Hindlimb muscle (tissue), 1 donor: ENCODE data around the gene CAMK2A. TPM values are rescaled to one million over a fixed set of nuclear protein-coding genes. Genes with fewer than 3 reads are reported as not detected.
A peak's percentile ranks its signal among the peaks of the same experiment; 100 is the strongest.
"Not testable (repeated sequence)": the region's sequence is repeated elsewhere in the genome, so short reads cannot be mapped to it uniquely, and the experiment has no call there.

Source experiments
- DNase-seq: peaks from one replicate; pipeline ENCODE4 v3.0.0-alpha.2; 2013
- polyA plus RNA-seq: library from polyadenylated mRNA; unstranded; fragments of 120-200 nt; gene quantifications from one replicate; pipeline ENCODE4 v1.2.1, GENCODE V29; 2013; ENCODE audit not compliant: insufficient read length

CAMK2A gene
- polyA plus RNA-seq, 1 donor: 116 TPM

DNA sequence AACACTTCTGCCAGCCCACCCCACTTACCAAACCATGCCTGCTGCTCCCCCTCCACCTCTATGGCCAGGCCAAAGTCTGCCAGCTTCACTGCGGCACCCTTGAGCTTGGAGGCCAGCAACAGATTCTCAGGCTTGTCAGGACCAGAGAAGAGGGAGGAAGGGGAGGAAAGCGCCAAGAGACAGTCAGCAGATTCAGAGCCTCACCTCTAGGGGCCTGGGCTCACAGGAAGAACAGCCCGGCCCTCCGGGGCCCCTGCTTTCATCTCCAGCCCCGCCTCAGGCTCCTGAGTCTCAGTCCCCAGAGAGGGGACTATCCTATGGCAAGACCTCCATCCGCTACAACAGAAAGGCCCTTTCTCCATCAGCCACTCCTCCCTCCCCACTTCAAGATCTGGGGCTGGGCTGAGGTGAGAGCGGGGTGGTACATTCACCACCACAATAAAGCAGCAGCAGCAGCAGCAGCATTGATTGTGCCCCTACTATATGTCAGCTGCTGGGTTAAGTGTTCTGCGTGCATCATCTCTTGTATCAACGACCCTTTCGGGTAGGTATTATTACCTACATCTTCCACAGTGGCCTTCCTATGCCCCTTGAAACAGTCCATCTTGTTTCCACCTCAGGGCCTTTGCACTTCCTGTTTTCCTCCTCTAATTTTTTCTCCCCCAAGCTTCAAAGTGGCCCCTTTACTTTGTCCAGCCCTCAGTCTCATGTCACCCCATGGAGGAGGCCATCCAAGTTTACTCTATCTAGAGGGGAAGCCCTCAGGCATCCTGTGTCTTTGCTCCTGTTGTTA is 36.0 kb downstream of the CAMK2A start:
- DNase-seq: no peak

DNA sequence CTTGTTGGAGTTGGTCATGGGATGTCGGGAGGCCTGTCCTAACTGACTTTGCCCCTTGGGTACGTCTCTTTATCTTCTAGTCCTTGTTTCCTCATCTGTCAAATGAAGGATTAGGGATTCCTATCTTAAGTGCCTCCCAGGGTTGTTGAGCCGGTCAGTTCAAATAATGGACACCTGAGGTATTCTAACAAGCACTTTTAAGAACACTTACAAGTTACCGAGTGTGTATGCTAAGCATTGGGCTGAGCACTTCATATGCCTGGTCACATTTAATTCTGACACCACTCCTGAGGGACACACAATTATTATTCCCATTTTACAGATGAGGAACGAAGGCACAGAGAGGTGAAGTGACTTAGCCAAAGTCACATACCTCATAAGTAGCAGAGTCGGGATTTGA is 37.1 kb downstream of the CAMK2A start:
- DNase-seq: no peak

DNA sequence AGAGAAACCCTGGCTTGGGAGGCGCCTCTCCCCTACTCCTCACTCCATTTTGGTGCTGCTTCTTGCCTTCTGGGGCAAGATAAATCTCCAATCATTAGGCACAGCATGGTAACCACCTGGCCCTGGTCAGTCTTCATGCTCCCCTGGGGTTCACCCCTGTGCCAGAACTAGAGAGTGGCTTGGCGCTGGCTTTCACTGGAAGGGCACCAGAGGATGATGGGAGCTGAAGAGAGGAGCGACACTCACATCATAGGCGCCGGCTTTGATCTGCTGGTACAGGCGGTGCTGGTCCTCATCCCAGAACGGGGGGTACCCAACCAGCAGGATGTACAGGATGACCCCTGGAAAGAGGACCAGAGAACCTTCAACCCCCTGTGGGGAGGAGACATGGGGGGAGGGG is 38.1 kb downstream of the CAMK2A start:
- DNase-seq: no peak

DNA sequence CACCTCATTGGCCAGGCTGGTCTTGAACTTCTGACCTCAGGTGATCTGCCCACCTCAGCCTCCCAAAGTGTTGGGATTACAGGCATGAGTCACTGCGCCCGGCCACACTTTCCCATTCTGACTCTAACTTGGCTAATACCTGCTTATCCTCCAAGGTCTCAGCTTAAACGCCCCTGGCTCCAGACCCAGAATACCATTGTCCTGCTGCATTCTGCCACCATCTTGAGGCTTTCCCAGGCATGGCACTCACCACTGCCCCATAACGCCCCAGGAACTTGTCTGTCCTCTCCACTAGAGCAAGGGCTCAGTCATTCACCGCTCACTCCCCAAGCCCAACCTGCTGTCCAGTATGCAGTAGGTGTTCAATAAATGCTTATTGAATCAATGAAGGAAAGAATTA is 39.8 kb downstream of the CAMK2A start:
- DNase-seq: no peak

DNA sequence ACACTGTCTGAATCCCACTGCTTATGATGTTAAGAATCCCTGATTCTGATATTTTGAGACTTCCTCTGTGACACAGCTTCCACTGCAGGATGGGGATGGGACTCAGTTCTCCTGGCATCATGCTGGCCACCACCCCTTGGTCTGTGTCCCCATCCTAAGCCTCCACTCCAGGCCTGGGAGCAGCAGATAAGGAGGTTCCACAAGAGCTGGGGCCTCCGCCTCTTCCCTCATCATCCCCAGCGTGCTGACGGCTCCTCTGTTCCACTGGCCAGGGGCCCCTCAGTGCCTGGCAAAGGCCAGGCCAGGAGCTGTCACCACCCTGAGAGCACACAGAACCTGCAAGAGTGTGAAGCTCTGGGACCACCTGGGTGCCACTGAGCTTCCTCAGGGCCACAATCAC is 40.6 kb downstream of the CAMK2A start:
- DNase-seq: no peak

DNA sequence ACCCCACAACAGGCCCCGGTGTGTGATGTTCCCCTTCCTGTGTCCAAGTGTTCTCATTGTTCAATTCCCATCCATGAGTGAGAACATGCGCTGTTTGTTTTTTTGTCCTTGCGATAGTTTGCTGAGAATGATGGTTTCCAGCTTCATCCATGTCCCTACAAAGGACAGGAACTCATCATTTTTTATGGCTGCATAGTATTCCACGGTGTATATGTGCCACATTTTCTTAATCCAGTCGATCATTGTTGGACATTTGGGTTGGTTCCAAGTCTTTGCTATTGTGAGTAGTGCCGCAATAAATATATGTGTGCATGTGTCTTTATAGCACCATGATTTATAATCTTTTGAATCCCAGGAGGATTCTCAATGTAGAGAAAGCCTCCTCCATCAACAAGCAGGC is 41.1 kb downstream of the CAMK2A start:
- DNase-seq: not testable (repeated sequence)

DNA sequence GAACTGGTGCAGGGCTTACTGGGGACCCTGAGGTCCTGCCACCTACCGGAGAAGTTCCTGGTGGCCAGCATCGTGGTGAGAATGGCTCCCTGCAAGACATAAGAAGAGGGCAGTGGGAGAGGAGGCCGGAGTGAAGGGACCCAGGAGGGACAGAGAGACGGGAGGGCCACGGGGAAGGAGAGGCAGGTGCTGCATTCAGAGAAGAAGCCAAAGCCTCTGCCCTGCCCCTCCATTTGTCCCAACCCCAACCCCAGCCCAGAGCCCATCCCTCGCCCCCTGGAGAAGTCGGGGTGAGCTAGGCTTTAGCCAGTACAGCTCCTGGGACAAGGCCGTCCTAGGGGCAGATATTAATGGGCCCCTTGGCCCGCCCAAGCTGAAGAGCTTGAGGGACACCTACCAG is 41.8 kb downstream of the CAMK2A start:
- DNase-seq: no peak

DNA sequence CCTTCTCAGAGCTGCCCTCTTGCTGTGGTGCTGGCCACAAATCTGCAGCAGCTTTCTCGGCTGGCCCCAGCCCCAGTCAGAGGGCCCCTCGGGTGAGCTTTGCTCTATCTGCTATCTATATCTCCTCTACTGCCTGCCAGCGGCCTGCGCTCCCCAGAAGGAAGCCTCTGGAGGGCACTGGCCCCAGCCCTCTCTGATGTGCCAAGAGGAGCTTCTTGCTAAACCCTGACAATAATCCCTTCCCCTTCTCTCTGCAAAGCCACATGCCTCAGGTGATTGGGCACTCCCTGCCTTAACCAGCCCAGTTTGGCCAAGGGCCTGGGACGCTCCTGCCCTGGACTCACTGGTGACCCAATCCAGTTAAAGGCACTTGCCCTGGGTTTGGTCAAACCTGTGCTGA is 42.7 kb downstream of the CAMK2A start:
- DNase-seq: no peak

DNA sequence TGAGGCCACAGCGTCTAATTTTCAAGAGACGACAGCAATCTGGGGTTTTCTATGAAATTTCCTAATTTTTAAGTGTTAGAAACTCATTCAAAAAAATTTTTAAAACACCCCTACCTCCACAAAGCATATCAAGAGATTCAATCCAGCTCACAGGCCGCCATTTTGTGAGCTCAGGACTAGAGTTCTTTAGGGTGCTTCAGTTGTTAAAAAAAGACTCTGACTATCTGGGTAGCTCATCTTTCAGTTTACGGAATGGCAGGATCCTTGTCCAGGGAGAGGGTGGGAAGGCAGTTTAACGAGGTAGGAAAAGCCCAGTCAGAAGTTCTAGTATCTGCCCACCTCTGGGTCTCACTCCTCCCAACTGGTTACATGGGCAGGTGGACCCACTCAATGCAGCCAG is 43.1 kb downstream of the CAMK2A start:
- DNase-seq: no peak

DNA sequence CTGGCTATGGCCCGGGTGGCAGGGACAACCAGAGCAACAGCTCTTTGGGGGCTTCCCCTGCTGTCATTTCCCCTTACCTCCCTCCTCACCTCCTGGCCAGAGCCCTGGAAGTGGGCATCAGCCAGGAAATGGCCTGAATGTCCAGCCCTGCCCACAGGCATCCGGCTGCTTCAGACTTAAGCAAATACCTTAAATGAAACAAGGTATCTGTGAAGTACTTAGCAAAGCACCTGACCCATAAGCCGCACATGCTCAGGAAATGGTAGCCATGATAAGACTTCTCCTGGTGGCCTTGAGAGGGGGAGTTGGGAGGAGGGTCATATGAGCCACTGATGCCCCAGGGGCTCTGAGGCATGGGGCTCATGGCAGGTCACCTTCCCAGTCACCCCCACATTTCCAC is 43.8 kb downstream of the CAMK2A start:
- DNase-seq: no peak

DNA sequence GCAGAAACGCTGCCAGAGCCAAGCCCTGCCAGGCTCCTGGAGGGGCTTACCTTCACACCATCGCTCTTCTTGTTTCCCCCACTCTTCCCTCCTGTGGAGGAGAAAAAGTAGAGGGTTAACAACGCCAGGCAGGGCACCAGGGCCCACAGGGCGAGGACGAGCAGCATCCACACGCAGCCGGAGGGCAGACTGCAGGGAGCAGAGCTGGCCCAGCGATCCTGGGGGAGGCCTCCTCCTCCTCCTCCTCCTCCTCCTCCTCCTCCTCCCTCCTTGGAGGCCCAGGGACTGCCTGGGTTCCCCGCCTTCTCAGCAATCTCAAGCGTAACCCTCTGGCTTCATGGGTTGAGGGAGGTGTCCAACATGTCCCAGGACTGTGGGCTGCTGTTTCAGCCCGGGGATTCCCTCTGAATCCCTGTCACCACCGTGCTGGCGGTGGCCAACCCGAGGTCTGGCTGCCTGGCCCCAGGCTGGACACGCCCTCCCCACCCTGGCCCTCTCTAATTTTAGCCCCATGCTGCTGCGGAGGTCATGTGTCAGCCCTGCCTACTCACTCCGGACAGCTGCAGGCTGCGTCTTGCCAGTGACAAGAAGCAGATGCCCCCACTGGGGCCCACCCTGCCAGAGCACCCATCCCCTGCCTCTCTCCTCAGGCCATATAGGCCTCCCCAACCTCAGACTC is 44.3 kb downstream of the CAMK2A start:
- DNase-seq: peak; percentile 37

DNA sequence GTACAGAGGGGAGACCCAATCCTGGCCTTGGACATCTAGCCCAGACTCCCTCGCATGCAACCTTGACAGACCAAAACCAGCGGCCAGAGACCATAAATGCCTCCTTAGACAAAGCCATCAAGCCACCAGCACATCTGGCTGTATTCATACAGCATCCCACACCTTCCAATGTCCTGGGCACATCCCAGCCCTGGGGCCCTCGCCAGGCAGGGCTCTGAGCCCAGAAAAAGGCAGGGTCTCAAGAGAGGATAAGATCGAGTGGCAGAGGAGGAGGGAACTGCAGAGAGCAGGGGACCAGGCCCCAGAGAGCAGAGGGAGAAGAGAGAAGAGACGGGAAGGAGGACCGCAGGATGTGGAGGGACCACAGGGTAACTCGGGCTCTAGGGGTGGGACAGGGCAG is 45.4 kb downstream of the CAMK2A start:
- DNase-seq: no peak

DNA sequence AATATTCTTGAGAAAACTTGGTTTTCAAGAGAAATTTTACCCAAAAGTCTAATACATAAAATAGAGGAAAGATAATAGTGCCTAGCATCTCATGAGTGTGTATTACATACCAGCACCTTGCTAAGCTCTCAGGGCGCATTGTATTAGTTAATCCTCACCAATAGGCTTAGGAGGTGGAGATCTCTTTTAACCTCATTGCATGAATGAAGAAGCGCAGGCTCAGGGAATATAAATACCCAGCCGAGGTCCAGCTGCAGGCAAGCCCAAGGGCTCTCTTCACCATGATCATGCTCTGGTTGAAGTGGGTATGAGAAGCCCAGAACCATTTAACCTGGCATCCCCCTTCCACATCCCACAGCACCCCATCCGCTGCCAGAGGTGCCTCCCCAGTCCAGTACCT is 46.0 kb downstream of the CAMK2A start:
- DNase-seq: no peak

DNA sequence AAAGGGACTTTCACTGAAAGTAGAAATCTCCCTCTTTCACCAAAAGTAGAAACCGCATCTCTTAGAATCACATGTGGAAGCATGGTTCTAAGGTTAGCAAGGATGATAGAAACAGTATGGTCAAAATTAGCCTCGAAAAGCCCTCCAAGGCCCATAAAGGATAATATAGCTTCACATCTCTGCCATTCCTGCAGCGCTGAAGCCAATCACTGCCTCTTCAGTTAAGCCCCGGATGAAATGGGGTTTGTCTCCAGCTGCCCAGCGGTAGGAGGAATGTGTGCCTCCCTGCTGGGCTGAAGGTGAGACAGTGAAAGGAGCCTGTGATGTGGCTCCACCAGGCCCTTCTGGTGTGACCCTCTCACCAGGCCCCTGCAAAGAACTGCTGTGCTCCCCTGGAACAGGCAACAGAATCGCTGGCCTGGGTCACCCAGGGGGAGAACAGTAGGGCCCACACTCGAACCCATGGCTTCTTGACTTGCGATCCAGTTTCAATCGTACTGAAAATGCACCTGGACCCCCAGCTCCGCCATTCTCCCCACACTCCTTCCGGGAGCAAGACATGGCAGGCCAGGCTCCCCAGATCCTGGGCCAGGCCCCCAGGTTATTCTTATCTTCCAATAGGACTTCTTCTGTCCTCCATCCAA is 47.2 kb downstream of the CAMK2A start:
- DNase-seq: no peak

DNA sequence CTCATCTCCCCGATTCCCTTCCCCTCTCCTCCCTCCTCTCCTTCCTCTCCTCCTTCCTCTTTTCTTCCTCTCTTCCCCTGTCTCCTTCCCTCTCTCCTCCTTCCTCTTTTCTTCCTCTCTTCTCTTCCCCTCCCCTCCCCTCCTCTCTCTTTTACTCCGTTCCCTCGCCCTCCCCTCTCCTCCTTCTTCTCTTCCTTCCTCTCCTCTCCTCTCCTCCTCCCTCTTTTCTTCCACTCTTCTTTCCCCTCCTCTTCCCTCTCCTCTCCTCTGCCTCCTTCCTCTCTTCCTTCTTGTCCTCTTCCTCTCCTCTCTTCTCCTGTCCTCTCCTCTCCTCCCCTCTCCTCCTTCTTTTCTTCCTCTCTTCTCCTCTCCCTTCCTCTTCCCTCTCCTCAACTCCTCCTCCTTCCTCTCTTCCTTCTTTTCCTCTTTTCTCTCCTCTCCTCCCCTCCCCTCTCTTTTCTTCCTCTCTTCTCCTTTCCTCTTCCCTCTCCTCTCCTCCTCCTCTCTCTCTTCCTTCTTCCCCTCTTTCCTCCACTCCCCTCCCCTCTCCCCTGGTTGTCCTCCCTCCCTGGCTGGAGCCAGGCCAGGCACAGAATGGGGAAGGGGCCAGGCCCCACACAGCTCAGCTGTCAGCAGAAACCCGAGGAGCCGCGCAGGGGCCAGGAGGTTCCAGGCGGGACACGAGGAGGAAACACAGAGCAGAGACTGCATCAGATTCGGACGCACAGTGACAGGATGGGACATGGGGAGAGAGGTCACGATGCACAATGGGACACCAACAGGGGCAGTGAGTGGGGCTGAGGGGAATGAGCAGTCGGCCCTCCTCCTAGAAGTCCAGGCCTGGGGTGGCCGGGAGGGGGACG is 48.0 kb downstream of the CAMK2A start:
- peak; percentile 25 for DNase-seq

DNA sequence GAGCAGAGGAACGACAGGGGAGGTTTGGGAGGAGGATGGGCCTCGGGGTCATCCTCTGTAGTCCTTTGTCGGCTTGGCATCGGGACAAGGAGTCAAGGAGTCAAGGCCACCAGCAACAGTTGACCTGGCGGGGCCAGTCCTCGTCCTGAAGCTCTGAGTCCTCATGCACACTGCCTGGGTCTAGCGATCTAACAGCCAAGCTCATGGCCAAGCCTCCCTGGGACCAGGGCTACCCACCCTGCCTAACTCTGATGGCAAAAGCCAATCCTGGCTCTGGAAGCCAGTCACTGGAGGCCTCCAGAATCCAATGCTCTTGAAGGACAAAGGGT is 49.8 kb downstream of the CAMK2A start:
- no peak for DNase-seq

DNA sequence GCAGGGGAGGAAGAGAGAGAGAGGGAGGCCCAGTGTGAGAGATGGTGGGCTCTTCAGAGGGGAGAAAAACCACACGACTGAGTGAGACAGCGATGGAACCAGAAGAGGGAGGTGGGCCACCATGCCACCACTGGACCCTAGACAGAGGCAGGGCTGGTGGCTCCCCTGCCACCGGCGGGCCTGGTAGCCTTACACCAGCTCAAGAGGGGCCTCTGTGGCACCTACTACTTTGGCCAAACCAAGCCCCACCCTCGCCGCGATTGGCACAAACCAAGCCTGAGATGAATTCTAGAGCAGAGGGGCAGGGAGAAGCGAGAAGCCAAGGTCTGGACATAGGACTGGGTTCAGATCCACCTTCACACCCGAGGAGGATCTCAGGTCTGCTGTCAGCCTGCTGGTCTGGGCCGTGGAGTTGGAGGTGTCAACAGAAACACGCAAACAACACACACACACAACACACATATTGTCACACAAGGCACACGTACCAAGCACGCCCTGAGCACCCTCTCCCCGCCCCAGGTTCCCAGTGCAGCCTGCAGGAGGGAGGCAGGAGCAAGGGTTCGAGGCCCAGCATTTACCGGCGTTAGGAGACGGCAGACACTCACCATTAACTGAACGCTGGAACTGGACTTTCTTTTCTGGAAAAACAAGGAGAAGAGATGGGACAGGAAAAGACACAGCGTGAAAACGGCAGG is 50.3 kb downstream of the CAMK2A start:
- no peak for DNase-seq

DNA sequence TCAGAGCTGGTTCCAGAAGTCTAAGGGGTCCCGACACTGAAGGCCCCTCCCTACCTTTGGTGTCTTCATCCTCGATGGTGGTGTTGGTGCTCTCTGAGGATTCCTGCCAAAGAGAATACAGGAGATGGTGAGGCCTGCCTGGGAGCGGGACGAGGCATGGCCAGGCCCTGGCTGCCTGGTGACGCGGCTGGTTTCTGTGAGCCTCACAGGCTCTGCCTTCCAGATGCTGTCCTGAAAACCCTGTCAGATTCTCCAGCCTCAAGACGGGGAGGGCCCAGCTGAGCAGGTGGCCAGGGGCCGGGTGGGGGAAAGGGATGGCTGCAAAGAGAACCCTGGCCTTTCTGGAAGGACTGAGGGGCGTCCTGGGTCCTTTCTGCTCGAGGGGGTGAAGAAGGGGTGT is 50.9 kb downstream of the CAMK2A start:
- no peak for DNase-seq

DNA sequence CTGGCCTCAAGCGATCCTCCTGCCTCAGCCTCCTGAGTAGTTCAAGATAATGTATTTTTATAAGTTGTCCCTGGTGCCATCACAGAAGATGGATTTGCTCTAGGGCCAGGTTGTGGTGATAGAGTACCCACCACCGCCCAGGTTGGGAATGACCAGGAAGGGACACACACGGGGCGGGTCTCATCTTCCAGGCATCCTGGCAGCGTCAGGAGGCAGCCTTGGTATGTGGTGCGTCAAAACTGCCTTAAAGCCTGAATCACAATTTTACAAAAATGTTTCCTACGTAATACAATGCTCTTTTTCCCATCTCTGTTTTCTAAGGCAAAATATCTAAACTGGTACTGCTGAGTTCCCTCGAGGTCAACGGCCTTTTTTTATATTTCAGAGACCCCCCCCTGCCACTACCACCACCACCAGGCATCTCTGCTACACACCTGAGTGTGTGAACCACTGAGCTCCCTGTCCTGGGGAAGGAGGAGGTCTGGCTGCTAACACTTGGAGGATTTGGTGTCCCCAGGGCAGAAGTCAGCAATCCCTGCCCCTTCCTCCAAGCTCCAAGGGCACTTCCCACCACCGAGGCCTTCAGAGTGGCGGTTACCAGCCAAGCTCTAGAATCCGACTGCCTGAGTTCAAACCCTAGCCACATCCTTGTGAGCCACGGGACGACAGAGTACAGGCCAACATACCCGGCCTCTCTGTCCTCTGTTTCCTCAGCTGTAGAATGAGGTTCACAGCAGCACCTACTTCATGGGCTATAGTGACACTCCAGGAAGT is 52.4 kb downstream of the CAMK2A start:
- DNase-seq: no peak

DNA sequence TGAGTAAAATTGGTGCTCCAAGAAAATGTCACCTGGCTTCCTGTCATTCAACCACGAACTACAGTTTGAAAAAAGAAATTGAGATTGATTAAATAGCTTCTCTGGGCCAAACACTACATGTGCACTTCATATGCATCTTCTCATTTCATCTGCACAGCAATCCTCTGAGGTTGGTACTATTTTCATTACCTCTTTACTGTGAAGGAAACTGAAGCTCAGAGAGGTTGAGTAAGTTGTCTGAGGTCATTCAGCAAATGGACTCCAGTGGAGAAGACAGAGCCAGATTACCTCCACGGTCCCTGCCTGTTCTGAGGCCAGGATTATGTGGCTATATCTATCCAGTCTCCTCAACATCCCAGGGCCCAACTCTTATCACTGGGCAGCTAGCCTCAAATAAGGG is 53.3 kb downstream of the CAMK2A start:
- no peak for DNase-seq

DNA sequence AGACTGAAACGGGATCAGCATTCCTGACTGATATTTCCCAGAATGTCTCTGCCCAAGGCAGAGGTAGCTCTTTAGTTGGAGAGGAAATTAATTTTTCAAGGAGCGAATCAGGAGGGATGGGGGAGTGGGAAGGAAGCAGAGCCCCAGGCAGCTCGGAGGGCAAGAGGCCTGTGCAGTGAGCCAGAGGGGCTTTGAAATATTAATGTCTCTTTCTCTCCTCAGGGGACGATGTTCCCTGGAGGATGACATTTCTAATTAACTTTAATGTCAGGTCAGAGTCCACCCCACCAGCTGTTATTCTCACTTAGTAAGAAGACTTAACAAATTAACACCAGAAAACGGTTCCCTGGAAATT is 54.1 kb downstream of the CAMK2A start:
- no peak for DNase-seq
